GM12892 (cell line): ENCODE measurements around the gene CHRD.

Experiments used
- POLR2A ChIP-seq: IDR thresholded peaks from 2 replicates; pipeline ENCODE4 v1.6.1; 2011; ENCODE audit warnings: low read depth, low read length, control low read depth
- POLR2AphosphoS5 ChIP-seq: IDR thresholded peaks from 2 replicates; pipeline ENCODE4 v1.6.1; 2011; ENCODE audit warnings: low read depth, low read length, control low read depth
- TAF1 ChIP-seq: IDR thresholded peaks from 2 replicates; pipeline ENCODE4 v1.6.1; 2011; ENCODE audit warnings: low read depth, mild to moderate bottlenecking, control low read depth, low read length, borderline replicate concordance

- no peak for TF ChIP-seq POLR2A
- no peak for TF ChIP-seq TAF1
- TF ChIP-seq POLR2AphosphoS5 = no peak
Measured at GRCh38 chr3:184439096-184439495, 59.2 kb downstream of the CHRD start.
